Neural progenitor cell (in vitro differentiated cells): Measurements from ENCODE around the gene WDR70.

Experiments used
- EZH2 ChIP-seq: fragments of 200-600 bp; sonication (generic); IDR thresholded peaks from 2 replicates; pipeline ENCODE4 v1.6.1; 2017; ENCODE audit warnings: antibody characterized with exemption, mild to moderate bottlenecking, moderate library complexity
- EZH2phosphoT487 ChIP-seq: fragments of 200-600 bp; sonication (generic); IDR thresholded peaks from 2 replicates; pipeline ENCODE4 v1.6.1; 2017; ENCODE audit warnings: antibody characterized with exemption
- TF ChIP-seq, protein P1 (sequence below): fragments of 200-600 bp; sonication (generic); IDR thresholded peaks from 2 replicates; pipeline ENCODE4 v1.5.1; 2017; ENCODE audit warnings: antibody characterized with exemption, mild to moderate bottlenecking

DNA sequence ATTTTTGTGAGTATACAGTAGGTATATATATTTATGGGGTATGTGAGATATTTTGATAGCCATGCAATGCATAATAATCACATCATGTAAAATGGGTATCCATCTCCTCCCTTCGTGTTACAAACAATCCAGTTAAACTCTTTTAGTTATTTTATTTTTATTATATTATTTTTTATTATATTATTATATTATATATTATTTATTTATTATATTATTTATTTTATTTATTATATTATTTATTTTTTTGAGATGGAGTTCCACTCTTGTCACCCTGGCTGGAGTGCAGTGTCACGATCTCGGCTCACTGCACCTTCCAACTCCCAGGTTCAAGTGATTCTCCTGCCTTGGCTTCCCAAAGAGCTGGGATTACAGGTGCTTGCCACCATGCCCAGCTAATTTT is 138.6 kb downstream of the WDR70 start:
- TF ChIP-seq, protein P1, sequence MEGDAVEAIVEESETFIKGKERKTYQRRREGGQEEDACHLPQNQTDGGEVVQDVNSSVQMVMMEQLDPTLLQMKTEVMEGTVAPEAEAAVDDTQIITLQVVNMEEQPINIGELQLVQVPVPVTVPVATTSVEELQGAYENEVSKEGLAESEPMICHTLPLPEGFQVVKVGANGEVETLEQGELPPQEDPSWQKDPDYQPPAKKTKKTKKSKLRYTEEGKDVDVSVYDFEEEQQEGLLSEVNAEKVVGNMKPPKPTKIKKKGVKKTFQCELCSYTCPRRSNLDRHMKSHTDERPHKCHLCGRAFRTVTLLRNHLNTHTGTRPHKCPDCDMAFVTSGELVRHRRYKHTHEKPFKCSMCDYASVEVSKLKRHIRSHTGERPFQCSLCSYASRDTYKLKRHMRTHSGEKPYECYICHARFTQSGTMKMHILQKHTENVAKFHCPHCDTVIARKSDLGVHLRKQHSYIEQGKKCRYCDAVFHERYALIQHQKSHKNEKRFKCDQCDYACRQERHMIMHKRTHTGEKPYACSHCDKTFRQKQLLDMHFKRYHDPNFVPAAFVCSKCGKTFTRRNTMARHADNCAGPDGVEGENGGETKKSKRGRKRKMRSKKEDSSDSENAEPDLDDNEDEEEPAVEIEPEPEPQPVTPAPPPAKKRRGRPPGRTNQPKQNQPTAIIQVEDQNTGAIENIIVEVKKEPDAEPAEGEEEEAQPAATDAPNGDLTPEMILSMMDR, result no peak
- TF ChIP-seq EZH2phosphoT487 (no peak), EZH2 (no peak)
